ENCODE results near the gene USP9Y.

Gene USP9Y

GRCh38 chrY:12846793-12847192, 145.8 kb downstream of the USP9Y start:
- no peak overlapping the region for H2BK5ac ChIP-seq (ENCODE audit: low read length)
- H4K8ac ChIP-seq (ENCODE audit: low read depth, low read length) = no peak overlapping the region
- H2BK15ac ChIP-seq (ENCODE audit: low read length) = no peak overlapping the region
- H4K91ac ChIP-seq (ENCODE audit: low read depth, low read length, poor library complexity) = no peak overlapping the region
- no peak overlapping the region for H2BK12ac ChIP-seq (ENCODE audit: low read length)
- H3K4me1 ChIP-seq (ENCODE audit: control insufficient read depth in 2 of 2, insufficient read depth in 1 of 2, low read depth in 1 of 2, low read length in 2 of 2) = no peaks in the 10 kb centered on the region
- no peak overlapping the region for H3K4ac ChIP-seq (ENCODE audit: low read length)
- H3K27ac ChIP-seq (replicated peaks; ENCODE audit: low read length) = no peak overlapping the region
- no peak overlapping the region for H3K14ac ChIP-seq (ENCODE audit: low read length)
- WGBS, 2 donors (ENCODE audit: extremely low coverage in 2 of 2, insufficient read length in 2 of 2, insufficient replicate concordance in 1 of 2) = no CpG with 5 or more reads among the region's 3 CpGs
- no peak overlapping the region for H2AFZ ChIP-seq (ENCODE audit: low read length)
- no peak overlapping the region for H3K4me3 ChIP-seq (ENCODE audit: low read length in 2 of 2)
- no peaks in the 10 kb centered on the region for H3K9me3 ChIP-seq (replicated peaks in 1 of 2; ENCODE audit: control insufficient read depth in 2 of 2, insufficient read depth in 1 of 2, low read depth in 1 of 2, low read length in 2 of 2)
- H3K23ac ChIP-seq (ENCODE audit: low read depth, low read length, poor library complexity) = no peak overlapping the region
- no peaks in the 10 kb centered on the region for H3K79me1 ChIP-seq (ENCODE audit: low read depth, low read length)
- H3K9ac ChIP-seq (ENCODE audit: low read depth, low read length, poor library complexity) = no peak overlapping the region
- H2AK5ac ChIP-seq (ENCODE audit: low read depth, low read length) = no peak overlapping the region
- H3K18ac ChIP-seq (ENCODE audit: low read length) = no peak overlapping the region
- no peaks in the 10 kb centered on the region for H3K27me3 ChIP-seq (ENCODE audit: control insufficient read depth in 3 of 3, insufficient read depth in 3 of 3, low read depth in 1 of 3, low read length in 3 of 3)
- no peak for DNase-seq (ENCODE audit: low spot score)
- no peak overlapping the region for H3K4me2 ChIP-seq (ENCODE audit: insufficient read depth, low read length, poor library complexity, severe bottlenecking)
- H3K36me3 ChIP-seq (replicated peaks in 1 of 2; ENCODE audit: control insufficient read depth in 2 of 2, insufficient read depth in 2 of 2, low read length in 2 of 2) = no peaks in the 10 kb centered on the region
- no peak overlapping the region for H2BK120ac ChIP-seq (ENCODE audit: low read depth, low read length)

GRCh38 chrY:12855791-12856275, 154.8 kb downstream of the USP9Y start:
- Histone ChIP-seq H2BK5ac (ENCODE audit: low read length) (no peak overlapping the region), H3K14ac (ENCODE audit: low read length) (no peak overlapping the region), H2BK120ac (ENCODE audit: low read depth, low read length) (no peak overlapping the region), H3K4me3 (ENCODE audit: low read length in 2 of 2) (no peak overlapping the region), H3K36me3 (replicated peaks in 1 of 2; ENCODE audit: control insufficient read depth in 2 of 2, insufficient read depth in 2 of 2, low read length in 2 of 2) (no peaks in the 10 kb centered on the region), H3K18ac (ENCODE audit: low read length) (no peak overlapping the region), H3K9me3 (replicated peaks in 1 of 2; ENCODE audit: control insufficient read depth in 2 of 2, insufficient read depth in 1 of 2, low read depth in 1 of 2, low read length in 2 of 2) (no peaks in the 10 kb centered on the region), H2BK15ac (ENCODE audit: low read length) (no peak overlapping the region), H3K4me1 (ENCODE audit: control insufficient read depth in 2 of 2, insufficient read depth in 1 of 2, low read depth in 1 of 2, low read length in 2 of 2) (no peaks in the 10 kb centered on the region), H3K4me2 (ENCODE audit: insufficient read depth, low read length, poor library complexity, severe bottlenecking) (no peak overlapping the region), H2AFZ (ENCODE audit: low read length) (no peak overlapping the region), H3K23ac (ENCODE audit: low read depth, low read length, poor library complexity) (no peak overlapping the region), H3K27ac (replicated peaks; ENCODE audit: low read length) (no peak overlapping the region), H2AK5ac (ENCODE audit: low read depth, low read length) (no peak overlapping the region), H3K27me3 (ENCODE audit: control insufficient read depth in 3 of 3, insufficient read depth in 3 of 3, low read depth in 1 of 3, low read length in 3 of 3) (no peaks in the 10 kb centered on the region), H2BK12ac (ENCODE audit: low read length) (no peak overlapping the region), H3K9ac (ENCODE audit: low read depth, low read length, poor library complexity) (no peak overlapping the region), H4K8ac (ENCODE audit: low read depth, low read length) (no peak overlapping the region), H3K79me1 (ENCODE audit: low read depth, low read length) (no peaks in the 10 kb centered on the region), H4K91ac (ENCODE audit: low read depth, low read length, poor library complexity) (no peak overlapping the region), H3K4ac (ENCODE audit: low read length) (no peak overlapping the region)
- no peak for DNase-seq (ENCODE audit: low spot score)

- Histone ChIP-seq H2AK5ac (ENCODE audit: low read depth, low read length) (no peak overlapping the region), H4K8ac (ENCODE audit: low read depth, low read length) (no peak overlapping the region), H4K91ac (ENCODE audit: low read depth, low read length, poor library complexity) (no peak overlapping the region), H3K4me1 (ENCODE audit: control insufficient read depth in 2 of 2, insufficient read depth in 1 of 2, low read depth in 1 of 2, low read length in 2 of 2) (no peaks in the 10 kb centered on the region), H3K14ac (ENCODE audit: low read length) (no peak overlapping the region), H3K4ac (ENCODE audit: low read length) (no peak overlapping the region), H3K23ac (ENCODE audit: low read depth, low read length, poor library complexity) (no peak overlapping the region), H3K4me2 (ENCODE audit: insufficient read depth, low read length, poor library complexity, severe bottlenecking) (no peak overlapping the region), H3K9ac (ENCODE audit: low read depth, low read length, poor library complexity) (no peak overlapping the region), H3K79me1 (ENCODE audit: low read depth, low read length) (no peaks in the 10 kb centered on the region), H3K27me3 (ENCODE audit: control insufficient read depth in 3 of 3, insufficient read depth in 3 of 3, low read depth in 1 of 3, low read length in 3 of 3) (no peaks in the 10 kb centered on the region), H3K18ac (ENCODE audit: low read length) (no peak overlapping the region), H3K36me3 (replicated peaks in 1 of 2; ENCODE audit: control insufficient read depth in 2 of 2, insufficient read depth in 2 of 2, low read length in 2 of 2) (no peaks in the 10 kb centered on the region), H3K27ac (replicated peaks; ENCODE audit: low read length) (no peak overlapping the region), H2BK12ac (ENCODE audit: low read length) (no peak overlapping the region), H2BK120ac (ENCODE audit: low read depth, low read length) (no peak overlapping the region), H3K4me3 (ENCODE audit: low read length in 2 of 2) (no peak overlapping the region), H2BK15ac (ENCODE audit: low read length) (no peak overlapping the region), H2BK5ac (ENCODE audit: low read length) (no peak overlapping the region), H2AFZ (ENCODE audit: low read length) (no peak overlapping the region), H3K9me3 (replicated peaks in 1 of 2; ENCODE audit: control insufficient read depth in 2 of 2, insufficient read depth in 1 of 2, low read depth in 1 of 2, low read length in 2 of 2) (no peaks in the 10 kb centered on the region)
- no peak for DNase-seq (ENCODE audit: low spot score)
- no CpG with 5 or more reads among the region's 2 CpGs for WGBS, 2 donors (ENCODE audit: extremely low coverage in 2 of 2, insufficient read length in 2 of 2, insufficient replicate concordance in 1 of 2)
Observed at GRCh38 chrY:12867960-12868359, 166.9 kb downstream of the USP9Y start.

GRCh38 chrY:12896973-12897372, 195.9 kb downstream of the USP9Y start:
- Histone ChIP-seq H3K14ac (ENCODE audit: low read length) (no peak overlapping the region), H3K23ac (ENCODE audit: low read depth, low read length, poor library complexity) (no peak overlapping the region), H3K79me1 (ENCODE audit: low read depth, low read length) (no peaks in the 10 kb centered on the region), H3K4me2 (ENCODE audit: insufficient read depth, low read length, poor library complexity, severe bottlenecking) (no peak overlapping the region), H3K4ac (ENCODE audit: low read length) (no peak overlapping the region), H2BK120ac (ENCODE audit: low read depth, low read length) (no peak overlapping the region), H3K4me3 (ENCODE audit: low read length in 2 of 2) (no peak overlapping the region), H4K91ac (ENCODE audit: low read depth, low read length, poor library complexity) (no peak overlapping the region), H2BK5ac (ENCODE audit: low read length) (no peak overlapping the region), H3K9me3 (replicated peaks in 1 of 2; ENCODE audit: control insufficient read depth in 2 of 2, insufficient read depth in 1 of 2, low read depth in 1 of 2, low read length in 2 of 2) (no peaks in the 10 kb centered on the region), H3K27me3 (ENCODE audit: control insufficient read depth in 3 of 3, insufficient read depth in 3 of 3, low read depth in 1 of 3, low read length in 3 of 3) (no peaks in the 10 kb centered on the region), H3K36me3 (replicated peaks in 1 of 2; ENCODE audit: control insufficient read depth in 2 of 2, insufficient read depth in 2 of 2, low read length in 2 of 2) (no peaks in the 10 kb centered on the region), H3K18ac (ENCODE audit: low read length) (no peak overlapping the region), H2BK15ac (ENCODE audit: low read length) (no peak overlapping the region), H2AK5ac (ENCODE audit: low read depth, low read length) (no peak overlapping the region), H3K9ac (ENCODE audit: low read depth, low read length, poor library complexity) (no peak overlapping the region), H2BK12ac (ENCODE audit: low read length) (no peak overlapping the region), H3K27ac (replicated peaks; ENCODE audit: low read length) (no peak overlapping the region), H4K8ac (ENCODE audit: low read depth, low read length) (no peak overlapping the region), H2AFZ (ENCODE audit: low read length) (no peak overlapping the region), H3K4me1 (ENCODE audit: control insufficient read depth in 2 of 2, insufficient read depth in 1 of 2, low read depth in 1 of 2, low read length in 2 of 2) (no peaks in the 10 kb centered on the region)
- DNase-seq (ENCODE audit: low spot score) = no peak

All from neuronal stem cell (in vitro differentiated cells).